HepG2 (cell line): ENCODE measurements around the gene SERINC1. TPM values are rescaled to one million over a fixed set of nuclear protein-coding genes. Genes with fewer than 3 reads are reported as not detected.
A peak's percentile ranks its signal among the peaks of the same experiment; 100 is the strongest.

Experiments
- AGO2 ChIP-seq: fragments of 200-400 bp; formaldehyde crosslinking; optimal IDR thresholded peaks from 2 replicates; pipeline ENCODE3; 2017; ENCODE audit warnings: mild to moderate bottlenecking, low read depth, low read length, moderate library complexity
- CEBPG ChIP-seq: IDR thresholded peaks from 2 replicates; pipeline ENCODE4 v1.6.1; 2016
- KDM2A ChIP-seq: sonication (generic); formaldehyde crosslinking; IDR thresholded peaks from 2 replicates; pipeline ENCODE4 v1.4.0; 2020; ENCODE audit warnings: low read depth, missing genetic modification reagents, borderline replicate concordance
- KLF12 ChIP-seq: sonication (generic); formaldehyde crosslinking; IDR thresholded peaks from 2 replicates; pipeline ENCODE4 v1.4.0; 2020; ENCODE audit warnings: missing genetic modification reagents, borderline replicate concordance
- MTF2 ChIP-seq: sonication (generic); formaldehyde crosslinking; IDR thresholded peaks from 2 replicates; pipeline ENCODE4 v1.5.0; 2020; ENCODE audit warnings: missing genetic modification reagents, borderline replicate concordance
- POLR2AphosphoS5 ChIP-seq: IDR thresholded peaks from 2 replicates; pipeline ENCODE4 v1.6.1; 2012; ENCODE audit warnings: low read depth, low read length
- RFX3 ChIP-seq: IDR thresholded peaks from 2 replicates; pipeline ENCODE4 v1.6.1; 2016; ENCODE audit warnings: missing biosample characterization, missing genetic modification reagents
- SIN3A ChIP-seq: IDR thresholded peaks from 2 replicates; pipeline ENCODE4 v1.6.1; 2011; ENCODE audit warnings: low read depth, mild to moderate bottlenecking, control low read depth, low read length, borderline replicate concordance
- ZMYM4 ChIP-seq: sonication (generic); formaldehyde crosslinking; IDR thresholded peaks from 2 replicates; pipeline ENCODE4 v1.8.1; 2023; ENCODE audit warnings: mild to moderate bottlenecking, missing genetic modification reagents
- ZNF547 ChIP-seq: sonication (generic); formaldehyde crosslinking; IDR thresholded peaks from 2 replicates; pipeline ENCODE4 v1.5.1; 2020; ENCODE audit warnings: mild to moderate bottlenecking, missing genetic modification reagents
- ZNF768 ChIP-seq: sonication (generic); formaldehyde crosslinking; IDR thresholded peaks from 2 replicates; pipeline ENCODE4 v1.4.0; 2020; ENCODE audit warnings: missing genetic modification reagents
- ZNF816 ChIP-seq: sonication (generic); formaldehyde crosslinking; IDR thresholded peaks from 2 replicates; pipeline ENCODE4 v1.8.0; 2022; ENCODE audit warnings: missing genetic modification reagents, mild to moderate bottlenecking, borderline replicate concordance
- polyA plus RNA-seq, 8 experiments: library from polyadenylated mRNA; depleted of rRNA in 3 of 8; stranded (reverse) in 7 of 8; unstranded in 1 of 8; fragments of >200 nt; fragmentation: Illumina TruSeq in 4 of 8; extraction: Trizol in 4 of 8; gene quantifications; 2 replicates each; pipeline versions ENCODE4 v1.2.1 to v1.2.3, GENCODE V29; 2011 to 2016; ENCODE audit warnings: low read depth in 4 of 8, missing spikeins in 1 of 8, mixed read lengths in 1 of 8; ENCODE audit not compliant: insufficient read depth in 1 of 8
- total RNA-seq, 5 experiments: library from RNA; depleted of rRNA; stranded (reverse); fragments of >200 nt; fragmentation: Illumina TruSeq; extraction: Trizol; gene quantifications; 2 replicates each; pipeline ENCODE4 v1.2.3, GENCODE V29; 2016; ENCODE audit warnings: low read depth in 1 of 5
- TF ChIP-seq, protein P1 (sequence below): sonication (generic); formaldehyde crosslinking; conservative IDR thresholded peaks from 2 replicates; pipeline ENCODE4 v1.8.1; 2023; ENCODE audit warnings: missing genetic modification reagents
- TF ChIP-seq, protein P2 (sequence below): sonication (generic); formaldehyde crosslinking; IDR thresholded peaks from 2 replicates; pipeline ENCODE4 v1.4.0; 2020; ENCODE audit warnings: missing genetic modification reagents; ENCODE audit errors: not compliant biosample characterization
- TF ChIP-seq, protein P3 (sequence below): sonication (generic); formaldehyde crosslinking; IDR thresholded peaks from 2 replicates; pipeline ENCODE4 v1.5.0; 2020; ENCODE audit warnings: missing genetic modification reagents
- TF ChIP-seq, protein P4 (sequence below): sonication (generic); formaldehyde crosslinking; IDR thresholded peaks from 2 replicates; pipeline ENCODE4 v1.4.0; 2020; ENCODE audit warnings: missing genetic modification reagents
- TF ChIP-seq, protein P5 (sequence below): sonication (generic); formaldehyde crosslinking; IDR thresholded peaks from 2 replicates; pipeline ENCODE4 v1.8.1; 2023; ENCODE audit warnings: missing genetic modification reagents, inconsistent platforms, borderline replicate concordance
- TF ChIP-seq, protein P6 (sequence below): sonication (generic); formaldehyde crosslinking; IDR thresholded peaks from 2 replicates; pipeline ENCODE4 v1.4.0; 2020; ENCODE audit warnings: missing genetic modification reagents
- TF ChIP-seq, protein P7 (sequence below): sonication (generic); formaldehyde crosslinking; IDR thresholded peaks from 2 replicates; pipeline ENCODE4 v1.5.0; 2020; ENCODE audit warnings: missing genetic modification reagents, mild to moderate bottlenecking, borderline replicate concordance

Gene SERINC1
- total and polyA plus RNA-seq, 2 of the 13 experiments (the other 11 are each of a cell fraction or from before 2014, with no cell fraction given) = 93.5 to 112 TPM

DNA sequence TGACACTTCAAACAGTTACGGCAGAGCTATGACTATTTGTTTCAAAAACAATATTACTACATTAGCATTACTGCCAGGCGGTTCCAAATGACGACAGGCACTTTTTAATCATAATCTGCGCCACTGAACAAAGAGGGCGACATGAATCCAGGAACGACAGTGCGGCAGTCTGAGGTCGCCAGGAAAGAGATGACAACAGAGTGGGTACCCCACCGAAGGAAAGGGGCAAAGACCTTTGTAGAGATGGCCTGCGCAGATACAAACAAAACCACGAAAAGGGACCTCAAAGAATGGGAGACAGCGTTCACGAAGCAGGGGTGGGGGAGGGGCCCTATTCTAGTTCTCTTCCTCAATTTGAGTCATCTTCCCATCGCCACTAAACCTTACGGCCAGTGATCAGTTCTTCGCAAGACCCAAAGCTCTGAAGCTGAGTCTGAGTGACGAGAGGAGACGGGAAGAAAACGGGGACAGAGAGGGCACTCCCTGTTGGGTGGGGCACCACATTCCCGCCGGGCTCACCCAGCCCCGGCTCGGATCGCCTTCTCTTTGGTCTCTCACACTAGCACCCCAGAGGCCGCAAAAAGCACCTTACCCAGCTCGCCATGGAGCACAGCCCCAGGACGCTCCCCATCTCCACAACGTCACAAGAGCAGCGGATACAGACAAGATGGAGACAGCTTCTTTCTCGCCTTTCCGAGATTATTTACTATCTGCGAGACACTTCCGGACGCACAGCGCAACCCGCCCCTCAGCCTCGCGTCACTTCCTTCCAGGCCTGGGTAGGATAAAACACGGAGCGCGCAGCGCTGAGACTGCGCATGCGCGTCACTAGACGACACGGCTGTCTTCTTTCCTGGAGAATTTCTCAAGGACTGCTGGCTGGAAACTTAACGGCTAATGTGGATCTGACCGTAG, at the start of gene SERINC1 (continued):
- TF ChIP-seq, protein P1, sequence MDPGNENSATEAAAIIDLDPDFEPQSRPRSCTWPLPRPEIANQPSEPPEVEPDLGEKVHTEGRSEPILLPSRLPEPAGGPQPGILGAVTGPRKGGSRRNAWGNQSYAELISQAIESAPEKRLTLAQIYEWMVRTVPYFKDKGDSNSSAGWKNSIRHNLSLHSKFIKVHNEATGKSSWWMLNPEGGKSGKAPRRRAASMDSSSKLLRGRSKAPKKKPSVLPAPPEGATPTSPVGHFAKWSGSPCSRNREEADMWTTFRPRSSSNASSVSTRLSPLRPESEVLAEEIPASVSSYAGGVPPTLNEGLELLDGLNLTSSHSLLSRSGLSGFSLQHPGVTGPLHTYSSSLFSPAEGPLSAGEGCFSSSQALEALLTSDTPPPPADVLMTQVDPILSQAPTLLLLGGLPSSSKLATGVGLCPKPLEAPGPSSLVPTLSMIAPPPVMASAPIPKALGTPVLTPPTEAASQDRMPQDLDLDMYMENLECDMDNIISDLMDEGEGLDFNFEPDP (CRISPR knock-in tag) = 0 out of 2 replicates have a peak, but pooled peaks have one; percentile 54
- TF ChIP-seq RFX3 (CRISPR knock-in tag) (no peak), ZNF816 (CRISPR knock-in tag) (peak; percentile 52; the same call in 1 of the 2 replicates), MTF2 (CRISPR knock-in tag) (0 out of 2 replicates have a peak, but pooled peaks have one; percentile 65), SIN3A (peak; percentile 92; the same call in 1 of the 2 replicates), KDM2A (peak; percentile 81), ZNF768 (peak; percentile 28; the same call in 1 of the 2 replicates), CEBPG (CRISPR knock-in tag) (peak; percentile 30; the same call in 1 of the 2 replicates), ZNF547 (CRISPR knock-in tag) (peak; percentile 75; the same call in 1 of the 2 replicates), AGO2 (peak; percentile 48), KLF12 (peak; percentile 95; the same call in 1 of the 2 replicates), POLR2AphosphoS5 (peak; percentile 99), ZMYM4 (CRISPR knock-in tag) (peak; percentile 99)
- TF ChIP-seq, protein P2, sequence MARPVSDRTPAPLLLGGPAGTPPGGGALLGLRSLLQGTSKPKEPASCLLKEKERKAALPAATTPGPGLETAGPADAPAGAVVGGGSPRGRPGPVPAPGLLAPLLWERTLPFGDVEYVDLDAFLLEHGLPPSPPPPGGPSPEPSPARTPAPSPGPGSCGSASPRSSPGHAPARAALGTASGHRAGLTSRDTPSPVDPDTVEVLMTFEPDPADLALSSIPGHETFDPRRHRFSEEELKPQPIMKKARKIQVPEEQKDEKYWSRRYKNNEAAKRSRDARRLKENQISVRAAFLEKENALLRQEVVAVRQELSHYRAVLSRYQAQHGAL = no peak
- TF ChIP-seq, protein P3, sequence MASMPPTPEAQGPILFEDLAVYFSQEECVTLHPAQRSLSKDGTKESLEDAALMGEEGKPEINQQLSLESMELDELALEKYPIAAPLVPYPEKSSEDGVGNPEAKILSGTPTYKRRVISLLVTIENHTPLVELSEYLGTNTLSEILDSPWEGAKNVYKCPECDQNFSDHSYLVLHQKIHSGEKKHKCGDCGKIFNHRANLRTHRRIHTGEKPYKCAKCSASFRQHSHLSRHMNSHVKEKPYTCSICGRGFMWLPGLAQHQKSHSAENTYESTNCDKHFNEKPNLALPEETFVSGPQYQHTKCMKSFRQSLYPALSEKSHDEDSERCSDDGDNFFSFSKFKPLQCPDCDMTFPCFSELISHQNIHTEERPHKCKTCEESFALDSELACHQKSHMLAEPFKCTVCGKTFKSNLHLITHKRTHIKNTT = no peak
- TF ChIP-seq, protein P4, sequence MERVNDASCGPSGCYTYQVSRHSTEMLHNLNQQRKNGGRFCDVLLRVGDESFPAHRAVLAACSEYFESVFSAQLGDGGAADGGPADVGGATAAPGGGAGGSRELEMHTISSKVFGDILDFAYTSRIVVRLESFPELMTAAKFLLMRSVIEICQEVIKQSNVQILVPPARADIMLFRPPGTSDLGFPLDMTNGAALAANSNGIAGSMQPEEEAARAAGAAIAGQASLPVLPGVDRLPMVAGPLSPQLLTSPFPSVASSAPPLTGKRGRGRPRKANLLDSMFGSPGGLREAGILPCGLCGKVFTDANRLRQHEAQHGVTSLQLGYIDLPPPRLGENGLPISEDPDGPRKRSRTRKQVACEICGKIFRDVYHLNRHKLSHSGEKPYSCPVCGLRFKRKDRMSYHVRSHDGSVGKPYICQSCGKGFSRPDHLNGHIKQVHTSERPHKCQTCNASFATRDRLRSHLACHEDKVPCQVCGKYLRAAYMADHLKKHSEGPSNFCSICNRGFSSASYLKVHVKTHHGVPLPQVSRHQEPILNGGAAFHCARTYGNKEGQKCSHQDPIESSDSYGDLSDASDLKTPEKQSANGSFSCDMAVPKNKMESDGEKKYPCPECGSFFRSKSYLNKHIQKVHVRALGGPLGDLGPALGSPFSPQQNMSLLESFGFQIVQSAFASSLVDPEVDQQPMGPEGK = peak; percentile 22; the same call in 1 of the 2 replicates
- TF ChIP-seq, protein P5, sequence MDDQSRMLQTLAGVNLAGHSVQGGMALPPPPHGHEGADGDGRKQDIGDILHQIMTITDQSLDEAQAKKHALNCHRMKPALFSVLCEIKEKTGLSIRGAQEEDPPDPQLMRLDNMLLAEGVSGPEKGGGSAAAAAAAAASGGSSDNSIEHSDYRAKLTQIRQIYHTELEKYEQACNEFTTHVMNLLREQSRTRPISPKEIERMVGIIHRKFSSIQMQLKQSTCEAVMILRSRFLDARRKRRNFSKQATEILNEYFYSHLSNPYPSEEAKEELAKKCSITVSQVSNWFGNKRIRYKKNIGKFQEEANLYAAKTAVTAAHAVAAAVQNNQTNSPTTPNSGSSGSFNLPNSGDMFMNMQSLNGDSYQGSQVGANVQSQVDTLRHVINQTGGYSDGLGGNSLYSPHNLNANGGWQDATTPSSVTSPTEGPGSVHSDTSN = no peak
- TF ChIP-seq, protein P6, sequence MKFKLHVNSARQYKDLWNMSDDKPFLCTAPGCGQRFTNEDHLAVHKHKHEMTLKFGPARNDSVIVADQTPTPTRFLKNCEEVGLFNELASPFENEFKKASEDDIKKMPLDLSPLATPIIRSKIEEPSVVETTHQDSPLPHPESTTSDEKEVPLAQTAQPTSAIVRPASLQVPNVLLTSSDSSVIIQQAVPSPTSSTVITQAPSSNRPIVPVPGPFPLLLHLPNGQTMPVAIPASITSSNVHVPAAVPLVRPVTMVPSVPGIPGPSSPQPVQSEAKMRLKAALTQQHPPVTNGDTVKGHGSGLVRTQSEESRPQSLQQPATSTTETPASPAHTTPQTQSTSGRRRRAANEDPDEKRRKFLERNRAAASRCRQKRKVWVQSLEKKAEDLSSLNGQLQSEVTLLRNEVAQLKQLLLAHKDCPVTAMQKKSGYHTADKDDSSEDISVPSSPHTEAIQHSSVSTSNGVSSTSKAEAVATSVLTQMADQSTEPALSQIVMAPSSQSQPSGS (CRISPR knock-in tag) = peak; percentile 58
- TF ChIP-seq, protein P7, sequence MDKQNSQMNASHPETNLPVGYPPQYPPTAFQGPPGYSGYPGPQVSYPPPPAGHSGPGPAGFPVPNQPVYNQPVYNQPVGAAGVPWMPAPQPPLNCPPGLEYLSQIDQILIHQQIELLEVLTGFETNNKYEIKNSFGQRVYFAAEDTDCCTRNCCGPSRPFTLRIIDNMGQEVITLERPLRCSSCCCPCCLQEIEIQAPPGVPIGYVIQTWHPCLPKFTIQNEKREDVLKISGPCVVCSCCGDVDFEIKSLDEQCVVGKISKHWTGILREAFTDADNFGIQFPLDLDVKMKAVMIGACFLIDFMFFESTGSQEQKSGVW (CRISPR knock-in tag) = no peak
